Measurements from ENCODE around the gene EIF2D.

Gene EIF2D

DNA sequence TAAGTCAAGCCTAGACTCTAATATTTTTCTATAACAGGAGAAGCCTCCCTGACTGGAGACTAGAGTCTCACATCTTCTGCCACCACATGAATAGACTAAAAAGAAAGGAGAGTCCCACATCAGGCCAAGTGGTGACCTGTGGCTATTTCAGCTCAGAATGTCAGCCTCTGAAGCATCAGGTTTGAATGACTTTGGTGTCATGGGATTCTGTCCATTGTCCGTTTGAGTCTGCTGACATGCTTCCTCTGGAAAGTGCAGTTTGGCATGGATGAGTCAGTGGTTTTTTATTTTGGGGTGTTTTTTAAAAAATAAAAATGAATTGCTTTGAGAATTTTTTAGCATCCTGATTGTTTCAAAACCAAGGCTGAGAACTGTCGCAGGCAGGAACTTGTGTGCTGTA lies 42.6 kb upstream of the EIF2D start:
- no peak for TF ChIP-seq TAF1 (IDR thresholded peaks at IDR 0.05; ENCODE audit: low read depth)
- no peak for TF ChIP-seq CREB1 (IDR thresholded peaks at IDR 0.05; ENCODE audit: low read depth)
- TF ChIP-seq, protein P1, sequence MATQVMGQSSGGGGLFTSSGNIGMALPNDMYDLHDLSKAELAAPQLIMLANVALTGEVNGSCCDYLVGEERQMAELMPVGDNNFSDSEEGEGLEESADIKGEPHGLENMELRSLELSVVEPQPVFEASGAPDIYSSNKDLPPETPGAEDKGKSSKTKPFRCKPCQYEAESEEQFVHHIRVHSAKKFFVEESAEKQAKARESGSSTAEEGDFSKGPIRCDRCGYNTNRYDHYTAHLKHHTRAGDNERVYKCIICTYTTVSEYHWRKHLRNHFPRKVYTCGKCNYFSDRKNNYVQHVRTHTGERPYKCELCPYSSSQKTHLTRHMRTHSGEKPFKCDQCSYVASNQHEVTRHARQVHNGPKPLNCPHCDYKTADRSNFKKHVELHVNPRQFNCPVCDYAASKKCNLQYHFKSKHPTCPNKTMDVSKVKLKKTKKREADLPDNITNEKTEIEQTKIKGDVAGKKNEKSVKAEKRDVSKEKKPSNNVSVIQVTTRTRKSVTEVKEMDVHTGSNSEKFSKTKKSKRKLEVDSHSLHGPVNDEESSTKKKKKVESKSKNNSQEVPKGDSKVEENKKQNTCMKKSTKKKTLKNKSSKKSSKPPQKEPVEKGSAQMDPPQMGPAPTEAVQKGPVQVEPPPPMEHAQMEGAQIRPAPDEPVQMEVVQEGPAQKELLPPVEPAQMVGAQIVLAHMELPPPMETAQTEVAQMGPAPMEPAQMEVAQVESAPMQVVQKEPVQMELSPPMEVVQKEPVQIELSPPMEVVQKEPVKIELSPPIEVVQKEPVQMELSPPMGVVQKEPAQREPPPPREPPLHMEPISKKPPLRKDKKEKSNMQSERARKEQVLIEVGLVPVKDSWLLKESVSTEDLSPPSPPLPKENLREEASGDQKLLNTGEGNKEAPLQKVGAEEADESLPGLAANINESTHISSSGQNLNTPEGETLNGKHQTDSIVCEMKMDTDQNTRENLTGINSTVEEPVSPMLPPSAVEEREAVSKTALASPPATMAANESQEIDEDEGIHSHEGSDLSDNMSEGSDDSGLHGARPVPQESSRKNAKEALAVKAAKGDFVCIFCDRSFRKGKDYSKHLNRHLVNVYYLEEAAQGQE (IDR thresholded peaks at IDR 0.05; ENCODE audit: low read depth), result no peak
- no peak for TF ChIP-seq TEAD4 (IDR thresholded peaks at IDR 0.05)
- TF ChIP-seq, protein P2, sequence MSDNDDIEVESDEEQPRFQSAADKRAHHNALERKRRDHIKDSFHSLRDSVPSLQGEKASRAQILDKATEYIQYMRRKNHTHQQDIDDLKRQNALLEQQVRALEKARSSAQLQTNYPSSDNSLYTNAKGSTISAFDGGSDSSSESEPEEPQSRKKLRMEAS (IDR thresholded peaks at IDR 0.05), result no peak
- TF ChIP-seq, protein P3, sequence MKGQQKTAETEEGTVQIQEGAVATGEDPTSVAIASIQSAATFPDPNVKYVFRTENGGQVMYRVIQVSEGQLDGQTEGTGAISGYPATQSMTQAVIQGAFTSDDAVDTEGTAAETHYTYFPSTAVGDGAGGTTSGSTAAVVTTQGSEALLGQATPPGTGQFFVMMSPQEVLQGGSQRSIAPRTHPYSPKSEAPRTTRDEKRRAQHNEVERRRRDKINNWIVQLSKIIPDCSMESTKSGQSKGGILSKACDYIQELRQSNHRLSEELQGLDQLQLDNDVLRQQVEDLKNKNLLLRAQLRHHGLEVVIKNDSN (IDR thresholded peaks at IDR 0.05), result no peak
- no peak for TF ChIP-seq FOXM1 (IDR thresholded peaks at IDR 0.05; ENCODE audit: borderline replicate concordance, low read depth)
- no peak for TF ChIP-seq TCF12 (IDR thresholded peaks at IDR 0.05; ENCODE audit: low read depth)
- no peak for TF ChIP-seq EP300 (IDR thresholded peaks at IDR 0.05; ENCODE audit: borderline replicate concordance)
- TF ChIP-seq NFIC (IDR thresholded peaks at IDR 0.05), result no peak
- TF ChIP-seq RAD21 (IDR thresholded peaks at IDR 0.05; ENCODE audit: low read depth), result no peak
- TF ChIP-seq YY1 (IDR thresholded peaks at IDR 0.05; ENCODE audit: low read depth), result no peak
- no peak for TF ChIP-seq ZBTB7A (IDR thresholded peaks at IDR 0.05; ENCODE audit: low read depth)

DNA sequence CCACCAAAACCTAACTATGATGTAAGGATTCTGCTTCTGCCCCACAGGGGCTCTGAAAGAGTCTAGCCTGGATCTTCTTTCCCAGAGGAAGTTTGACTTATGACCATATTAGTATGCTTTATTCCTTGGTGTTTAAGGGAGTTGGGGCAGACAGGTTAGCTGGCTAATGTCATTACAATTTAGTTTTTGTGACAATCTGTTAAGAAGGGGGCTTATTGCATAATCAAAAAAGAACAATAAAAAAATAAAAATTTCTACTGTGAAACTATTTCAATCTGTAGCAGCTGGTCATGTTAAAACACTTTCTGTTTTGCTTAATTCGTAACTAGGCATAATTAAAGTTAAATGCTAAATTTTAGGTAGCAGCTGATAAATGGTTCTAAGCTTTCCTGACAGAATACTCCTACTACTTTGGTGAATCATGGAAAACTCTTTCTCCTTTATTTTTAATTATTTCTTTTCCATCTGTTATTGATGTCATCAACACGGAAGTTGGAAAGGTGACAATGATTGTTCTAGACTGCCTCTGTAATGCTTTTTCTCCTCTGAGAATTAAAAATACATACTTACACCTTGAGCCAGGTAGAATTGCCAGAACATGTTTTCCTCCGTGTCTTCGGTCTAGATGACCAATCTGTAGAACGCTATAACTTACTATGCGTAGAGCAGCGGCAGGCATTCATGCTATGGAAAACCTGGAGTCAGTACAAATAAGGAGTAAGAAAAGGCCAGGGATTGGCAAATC lies 41.6 kb upstream of the EIF2D start:
- no peak for TF ChIP-seq RAD21 (IDR thresholded peaks at IDR 0.05; ENCODE audit: low read depth)
- TF ChIP-seq, protein P2 (IDR thresholded peaks at IDR 0.05), result no peak
- TF ChIP-seq ZBTB7A (IDR thresholded peaks at IDR 0.05; ENCODE audit: low read depth), result no peak

DNA sequence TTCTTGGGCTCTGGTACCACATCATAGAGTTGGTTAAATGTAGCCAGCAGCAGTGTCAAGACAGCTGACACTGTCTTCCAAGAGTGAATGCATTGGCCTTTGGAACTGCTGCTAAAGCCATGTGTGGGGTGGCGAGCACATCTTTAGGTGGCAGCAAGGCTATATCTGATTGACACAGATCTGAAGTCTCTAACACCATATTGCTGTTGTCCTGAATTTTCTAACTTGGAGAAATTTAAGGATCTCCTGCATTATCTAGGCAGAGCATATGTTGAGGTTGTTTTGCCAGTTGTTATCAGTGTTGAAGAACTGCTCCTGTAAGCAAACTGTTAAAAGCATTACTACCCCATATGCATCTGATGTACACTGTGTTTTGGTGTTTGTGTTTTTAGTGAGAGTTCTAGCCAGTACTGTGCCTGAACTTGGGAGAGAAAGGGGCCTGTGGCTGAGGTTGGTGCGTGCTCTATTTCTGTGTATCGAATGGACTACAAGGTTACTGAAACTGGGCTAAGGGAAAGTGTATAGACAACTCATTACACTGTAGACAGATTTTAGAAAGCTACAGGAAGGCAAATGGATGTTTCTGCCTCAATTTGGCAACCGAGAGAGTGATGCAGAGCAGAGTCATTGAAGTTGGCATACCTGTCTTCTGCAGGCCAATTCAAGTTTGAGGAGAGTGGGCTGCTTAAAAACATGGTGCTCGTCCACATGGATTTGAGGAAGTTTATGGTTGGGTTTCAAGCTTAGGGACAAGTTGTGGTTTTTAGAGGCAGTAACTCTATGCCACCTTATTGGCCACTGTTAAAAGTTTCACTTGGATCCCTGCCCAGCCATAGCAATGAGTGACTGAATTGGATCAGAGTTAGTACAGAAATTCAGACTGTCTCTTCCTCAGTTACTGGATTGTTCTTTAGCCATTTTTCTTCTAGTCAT lies 40.0 kb upstream of the EIF2D start:
- TF ChIP-seq TEAD4 (IDR thresholded peaks at IDR 0.05), result no peak
- TF ChIP-seq, protein P3 (IDR thresholded peaks at IDR 0.05), result no peak

DNA sequence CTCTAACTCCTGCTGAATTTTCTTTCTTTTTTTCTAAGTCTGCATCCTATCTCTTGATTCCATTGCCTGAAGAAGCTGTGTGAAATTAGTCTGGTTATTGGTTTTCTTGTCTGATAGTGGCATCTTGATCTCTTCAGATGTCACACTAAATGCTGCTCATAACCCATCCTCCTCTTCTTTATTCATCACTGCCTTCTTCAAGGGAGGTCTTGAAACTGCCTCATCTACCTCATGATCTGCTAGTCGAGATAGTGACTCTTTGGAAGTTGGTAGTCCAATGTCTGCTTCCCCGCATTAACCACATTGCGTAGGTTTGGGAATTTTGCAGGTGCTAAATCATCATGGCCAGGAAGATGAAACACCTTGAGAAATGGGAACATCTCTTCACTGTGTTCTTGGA lies 38.7 kb upstream of the EIF2D start:
- TF ChIP-seq TCF12 (IDR thresholded peaks at IDR 0.05; ENCODE audit: low read depth) (no peak), CREB1 (IDR thresholded peaks at IDR 0.05; ENCODE audit: low read depth) (no peak), TEAD4 (IDR thresholded peaks at IDR 0.05) (no peak), FOXM1 (IDR thresholded peaks at IDR 0.05; ENCODE audit: borderline replicate concordance, low read depth) (no peak), EP300 (IDR thresholded peaks at IDR 0.05; ENCODE audit: borderline replicate concordance) (no peak), TAF1 (IDR thresholded peaks at IDR 0.05; ENCODE audit: low read depth) (no peak), CEBPB (IDR thresholded peaks at IDR 0.05) (no peak), RAD21 (IDR thresholded peaks at IDR 0.05; ENCODE audit: low read depth) (no peak), NFIC (IDR thresholded peaks at IDR 0.05) (no peak), YY1 (IDR thresholded peaks at IDR 0.05; ENCODE audit: low read depth) (no peak), ZBTB7A (IDR thresholded peaks at IDR 0.05; ENCODE audit: low read depth) (no peak), EGR1 (IDR thresholded peaks at IDR 0.05) (no peak)
- TF ChIP-seq, protein P3 (IDR thresholded peaks at IDR 0.05), result no peak
- TF ChIP-seq, protein P1 (IDR thresholded peaks at IDR 0.05; ENCODE audit: low read depth), result no peak
- TF ChIP-seq, protein P2 (IDR thresholded peaks at IDR 0.05), result no peak
